SKM-1 (cell line): ENCODE results near the gene EPAS1.

Source experiments
- DNase-seq: peaks from one replicate; lab custom pipeline; 2025; ENCODE audit not compliant: unreplicated experiment; lab: John Stamatoyannopoulos, UW

Gene EPAS1

GRCh38 chr2:46300406-46300832, 3.2 kb downstream of the EPAS1 start:
- DNase-seq = no peak

- no peak for DNase-seq
These were observed 4.9 kb downstream of the EPAS1 start for GRCh38 chr2:46302005-46302695.

DNA sequence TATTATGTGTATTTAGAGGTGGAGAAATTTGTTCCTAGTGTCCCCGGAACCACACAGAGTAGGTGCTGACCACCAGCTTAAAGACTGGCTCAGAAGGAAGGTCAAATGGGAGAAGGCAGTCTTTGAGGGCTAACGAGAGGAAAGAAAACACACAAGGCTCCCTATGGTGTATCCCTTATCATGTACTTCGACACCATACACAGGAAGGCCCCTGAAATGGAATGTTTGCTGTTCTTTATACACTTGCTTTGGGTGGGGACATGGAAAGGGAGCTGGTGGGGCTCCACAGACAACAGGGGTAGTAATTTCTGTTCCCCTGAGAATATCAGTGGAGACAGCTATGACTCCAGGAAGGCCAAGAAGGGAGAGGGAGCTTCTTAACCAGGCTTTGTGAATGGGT, 6.0 kb downstream of the EPAS1 start:
- no peak for DNase-seq

- DNase-seq = no peak
These were observed 6.6 kb downstream of the EPAS1 start for GRCh38 chr2:46303822-46304221.

DNA sequence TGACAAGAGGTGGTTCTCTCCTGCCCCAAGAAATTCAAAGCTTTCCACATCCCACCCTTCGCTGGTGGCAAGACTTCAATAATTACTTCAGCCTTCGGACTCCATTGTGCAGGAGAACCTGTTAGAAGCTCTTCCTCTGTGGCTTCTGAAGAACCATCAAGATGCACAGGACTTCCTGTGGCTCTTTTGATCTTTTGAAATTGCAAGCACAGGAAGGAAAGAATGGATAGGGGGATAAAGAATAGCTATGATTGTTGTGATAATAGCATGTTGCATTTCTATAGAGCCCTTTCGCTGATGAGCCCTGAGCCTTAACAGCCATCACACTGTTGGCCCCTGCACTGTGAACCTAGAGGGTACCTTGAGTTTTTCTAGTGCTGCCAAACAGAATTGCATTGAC, 7.4 kb downstream of the EPAS1 start:
- DNase-seq = no peak

DNA sequence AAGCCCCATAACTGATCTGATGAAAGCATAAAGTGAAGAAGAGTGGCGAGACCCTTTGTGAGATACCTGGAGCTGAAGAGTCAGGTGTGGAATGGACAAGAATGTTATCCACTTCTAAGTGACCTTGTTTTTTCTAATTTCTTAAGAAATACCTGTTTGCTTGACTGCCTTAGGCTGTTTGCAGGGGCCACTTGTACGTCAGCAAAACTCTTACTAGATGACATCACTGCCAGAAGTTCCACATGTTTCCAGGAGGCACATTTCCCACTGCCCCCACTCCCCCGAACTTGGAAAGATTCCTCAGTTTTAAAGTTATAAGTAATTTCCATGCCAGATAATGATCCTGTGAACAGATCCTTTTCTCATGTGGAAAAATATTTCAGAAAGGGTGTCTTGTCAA, 8.0 kb downstream of the EPAS1 start:
- no peak for DNase-seq

DNA sequence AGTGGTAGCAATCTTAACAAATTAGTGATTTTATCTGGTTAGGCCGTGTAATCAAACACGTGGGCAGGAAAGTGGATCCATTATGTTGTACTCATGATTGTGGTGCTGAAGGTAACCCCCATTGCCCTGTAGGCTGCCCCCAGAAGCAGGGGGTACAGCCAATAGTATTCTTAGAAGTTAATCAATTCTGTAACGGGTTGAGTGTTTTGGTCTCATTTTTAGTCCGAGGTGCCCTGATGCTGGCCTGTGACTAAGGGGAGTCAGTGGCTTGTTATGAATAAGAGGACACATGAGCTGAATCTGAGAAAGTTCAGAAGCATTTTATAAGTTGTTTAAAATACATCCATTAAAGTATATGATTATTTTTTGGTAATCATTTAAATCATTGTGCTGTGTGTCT, 8.6 kb downstream of the EPAS1 start:
- no peak for DNase-seq

DNA sequence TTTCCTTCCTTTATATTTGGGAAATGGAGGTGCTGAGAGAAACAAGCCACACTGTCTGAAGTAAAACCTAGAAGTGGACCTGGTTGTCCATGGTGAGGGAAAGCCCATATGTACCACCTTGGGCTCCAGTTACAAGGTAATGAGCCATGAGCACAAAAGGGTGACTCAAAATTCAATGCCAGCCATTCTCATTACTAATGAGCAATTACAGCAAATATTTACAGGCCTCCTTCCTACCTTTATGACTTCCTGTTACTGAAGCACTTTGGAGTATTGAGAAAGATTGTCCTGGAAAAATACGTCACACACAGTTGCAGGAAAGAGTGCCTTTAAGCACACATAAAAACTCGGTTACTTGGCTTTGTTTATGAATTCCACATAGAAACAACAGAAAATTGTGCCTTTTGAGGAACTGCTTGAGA, 9.1 kb downstream of the EPAS1 start:
- no peak for DNase-seq

- DNase-seq = no peak
These were observed 9.9 kb downstream of the EPAS1 start for GRCh38 chr2:46306988-46307655.

DNA sequence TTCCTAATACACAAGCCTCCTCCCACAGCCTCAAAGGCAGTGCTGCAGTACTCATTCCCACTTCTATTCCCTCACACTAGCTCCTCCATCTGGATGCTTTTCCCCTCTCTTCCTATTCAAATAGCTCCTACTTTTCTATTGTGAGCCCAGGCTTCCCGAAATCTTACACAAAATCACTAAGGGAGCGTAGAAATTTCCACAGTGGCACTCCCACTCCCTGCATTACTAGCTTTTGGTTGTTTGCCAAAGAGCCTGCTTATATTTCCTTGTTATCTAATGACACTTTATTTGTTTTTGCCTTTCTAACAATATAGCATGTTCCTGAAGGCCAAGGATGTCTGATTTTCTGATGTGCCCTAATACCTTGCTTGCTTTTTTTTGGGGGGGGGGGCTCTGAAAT, 10.9 kb downstream of the EPAS1 start:
- DNase-seq = no peak

DNA sequence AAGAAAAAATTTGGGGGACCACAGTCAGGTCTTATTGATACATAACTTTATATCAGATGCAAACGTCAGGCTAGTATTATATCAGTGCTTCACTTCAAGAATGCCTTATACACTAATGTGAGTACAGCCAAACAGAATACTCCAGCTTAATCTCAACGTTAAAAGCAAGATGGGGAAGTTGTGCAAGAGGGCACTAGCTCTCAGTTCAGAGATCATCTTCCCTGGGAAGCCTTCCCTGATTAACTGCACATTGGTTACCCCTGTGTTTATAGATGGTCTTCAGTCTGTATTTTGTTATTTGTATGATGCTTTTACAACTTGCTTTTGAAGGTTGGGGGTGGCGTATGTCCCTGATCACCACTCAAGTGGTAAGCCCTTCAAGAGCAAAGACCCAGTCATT, 11.4 kb downstream of the EPAS1 start:
- DNase-seq = peak; percentile 54

- no peak for DNase-seq
These were observed 12.1 kb downstream of the EPAS1 start for GRCh38 chr2:46309052-46309953.

- DNase-seq = no peak
These were observed 13.2 kb downstream of the EPAS1 start for GRCh38 chr2:46310446-46310845.

- no peak for DNase-seq
These were observed 14.5 kb downstream of the EPAS1 start for GRCh38 chr2:46311651-46312223.

GRCh38 chr2:46313063-46313462, 15.9 kb downstream of the EPAS1 start:
- DNase-seq = no peak

GRCh38 chr2:46314065-46314835, 17.0 kb downstream of the EPAS1 start:
- no peak for DNase-seq

DNA sequence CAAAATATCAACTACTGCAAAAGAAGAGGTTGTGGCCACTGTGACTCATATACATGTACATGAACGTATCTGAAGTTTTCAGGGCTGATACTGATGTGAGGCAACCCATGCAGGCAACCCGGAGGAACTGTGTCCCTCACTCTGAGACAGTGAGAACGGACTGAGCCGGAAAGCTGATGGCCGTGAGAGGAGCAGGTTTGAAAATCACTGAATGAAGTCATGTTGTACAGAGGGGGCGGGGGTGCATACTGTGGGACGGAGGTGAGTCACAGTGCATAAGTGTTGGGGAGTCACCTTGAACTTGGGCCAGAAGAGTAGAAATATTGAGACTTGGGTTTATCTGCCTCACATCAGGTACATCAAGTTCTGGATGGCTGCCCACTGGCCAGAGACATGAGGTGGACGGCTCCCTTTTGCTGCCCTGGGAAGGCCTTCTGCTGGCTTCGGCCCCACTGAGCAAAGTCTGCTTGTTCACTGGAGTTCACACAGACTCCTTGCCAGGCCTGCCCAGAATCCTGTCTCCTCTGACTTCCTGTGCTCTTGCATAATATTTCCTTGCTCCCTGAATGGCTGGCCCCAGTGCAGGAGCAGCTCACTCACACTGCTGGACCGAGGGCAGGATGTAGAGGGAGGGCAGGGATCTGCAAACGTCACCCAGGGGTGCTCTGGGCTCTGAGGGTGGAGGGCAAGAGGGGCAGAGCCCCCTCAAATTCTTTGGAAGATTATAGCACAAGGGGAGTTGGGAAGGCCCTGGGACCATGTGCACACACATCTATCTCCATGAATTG, 18.1 kb downstream of the EPAS1 start:
- DNase-seq = peak; percentile 40

DNA sequence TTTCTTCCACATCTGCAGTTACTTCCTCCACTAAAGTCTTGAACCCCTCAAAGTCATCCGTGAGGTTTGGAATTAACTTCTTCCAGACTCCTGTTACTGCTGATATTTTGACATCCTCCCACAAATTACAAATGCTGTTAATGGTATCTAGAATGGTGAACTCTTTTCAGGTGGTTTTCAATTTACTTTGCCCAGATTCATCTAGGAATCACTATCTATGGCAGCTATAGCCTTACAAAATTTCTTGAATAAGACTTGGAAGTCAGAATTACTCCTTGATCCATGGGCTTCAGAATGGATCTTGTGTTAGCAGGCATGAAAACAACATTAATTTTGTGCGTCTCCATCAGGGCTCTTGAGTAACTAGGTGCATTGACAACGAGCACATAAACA, 19.9 kb downstream of the EPAS1 start:
- DNase-seq = no peak

DNA sequence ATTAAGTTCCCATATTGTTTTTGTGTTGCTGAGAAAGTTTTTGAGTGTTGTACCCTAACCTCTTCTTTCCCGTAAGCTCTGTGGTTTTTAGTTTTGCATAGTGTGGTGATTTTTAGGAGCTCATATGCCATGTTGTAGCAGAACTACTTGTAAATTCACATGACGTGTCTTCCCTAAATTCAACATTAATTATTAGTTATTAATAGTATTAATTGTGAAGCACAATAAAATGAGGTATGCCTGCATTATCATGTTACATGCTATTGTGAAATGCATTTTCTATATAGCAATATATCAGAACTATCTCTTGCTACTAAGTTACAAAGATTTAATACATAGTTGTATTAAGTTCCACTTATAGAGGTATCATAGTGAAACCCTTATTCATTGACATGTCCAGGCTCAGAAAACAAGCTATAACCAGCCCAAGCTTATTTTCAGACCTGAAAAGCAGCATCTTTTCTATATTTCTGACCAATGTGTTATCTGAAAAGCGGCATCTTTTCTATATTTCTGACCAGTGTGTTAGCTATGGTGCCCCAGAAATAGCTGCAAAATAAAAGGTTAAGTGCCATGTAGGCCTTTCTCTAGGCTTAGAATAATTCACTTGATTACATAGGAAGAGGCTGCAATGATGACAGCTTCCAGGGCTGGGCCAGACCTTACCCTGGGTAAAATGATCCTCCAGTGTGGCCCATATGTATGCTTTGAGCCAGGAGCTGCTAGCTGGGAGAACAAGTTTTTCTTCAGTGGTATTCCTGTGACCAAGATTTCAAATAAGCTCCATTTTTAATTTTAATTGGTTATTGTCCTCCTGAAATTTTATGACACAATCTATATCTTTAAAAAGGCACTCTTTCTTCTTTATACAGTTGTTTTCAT, 21.6 kb downstream of the EPAS1 start:
- no peak for DNase-seq
